GM06990 (cell line): Measurements from ENCODE around the gene WDR38.

ENCODE experiments used
- DNase-seq: peaks from one replicate; pipeline ENCODE4 v3.0.0-alpha.2; 2011; ENCODE audit not compliant: insufficient read length; ENCODE audit errors: extremely low read depth
- H3K27me3 ChIP-seq: replicated peaks from 2 replicates; pipeline ENCODE4 v1.6.0; 2011; ENCODE audit warnings: low read length; ENCODE audit not compliant: control insufficient read depth, insufficient read depth
- H3K36me3 ChIP-seq: 2 replicates; pipeline ENCODE4 v1.5.1; 2011; ENCODE audit warnings: low read length; ENCODE audit not compliant: control insufficient read depth, insufficient read depth
- H3K4me3 ChIP-seq: replicated peaks from 2 replicates; pipeline ENCODE4 v1.5.1; 2011; ENCODE audit warnings: low read depth, mild to moderate bottlenecking, control low read depth, low read length
- TF ChIP-seq, protein P1 (sequence below): IDR thresholded peaks from 2 replicates; pipeline ENCODE4 v1.5.1; 2011; ENCODE audit warnings: low read length, control low read depth, mild to moderate bottlenecking, inconsistent platforms; ENCODE audit not compliant: insufficient read depth, poor library complexity, severe bottlenecking

Gene WDR38

DNA sequence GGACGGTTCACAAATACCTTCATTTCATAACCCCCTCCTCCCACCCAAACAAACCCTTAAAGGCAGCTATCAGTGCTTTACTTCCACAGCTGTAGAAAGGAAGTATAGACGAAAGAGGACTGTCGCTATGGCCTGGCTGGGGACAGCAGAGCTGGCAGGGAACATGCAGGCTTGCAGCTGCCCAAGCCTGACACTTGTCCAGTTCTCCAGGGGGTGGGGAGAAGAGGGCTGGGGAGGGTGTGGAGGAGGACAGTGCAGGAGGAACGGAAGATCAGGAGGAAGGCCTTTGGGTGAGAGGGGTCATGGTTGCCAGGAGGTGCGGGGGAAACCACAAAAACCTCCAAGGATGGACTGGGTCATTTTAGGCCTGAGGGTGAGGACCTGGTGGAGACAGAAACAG, 34.6 kb downstream of the WDR38 start:
- H3K27me3 ChIP-seq: no peaks in the 10 kb centered on the region
- peaks cover 34% of the 10 kb centered on the region for H3K36me3 ChIP-seq
- no peak for DNase-seq
- TF ChIP-seq, protein P1, sequence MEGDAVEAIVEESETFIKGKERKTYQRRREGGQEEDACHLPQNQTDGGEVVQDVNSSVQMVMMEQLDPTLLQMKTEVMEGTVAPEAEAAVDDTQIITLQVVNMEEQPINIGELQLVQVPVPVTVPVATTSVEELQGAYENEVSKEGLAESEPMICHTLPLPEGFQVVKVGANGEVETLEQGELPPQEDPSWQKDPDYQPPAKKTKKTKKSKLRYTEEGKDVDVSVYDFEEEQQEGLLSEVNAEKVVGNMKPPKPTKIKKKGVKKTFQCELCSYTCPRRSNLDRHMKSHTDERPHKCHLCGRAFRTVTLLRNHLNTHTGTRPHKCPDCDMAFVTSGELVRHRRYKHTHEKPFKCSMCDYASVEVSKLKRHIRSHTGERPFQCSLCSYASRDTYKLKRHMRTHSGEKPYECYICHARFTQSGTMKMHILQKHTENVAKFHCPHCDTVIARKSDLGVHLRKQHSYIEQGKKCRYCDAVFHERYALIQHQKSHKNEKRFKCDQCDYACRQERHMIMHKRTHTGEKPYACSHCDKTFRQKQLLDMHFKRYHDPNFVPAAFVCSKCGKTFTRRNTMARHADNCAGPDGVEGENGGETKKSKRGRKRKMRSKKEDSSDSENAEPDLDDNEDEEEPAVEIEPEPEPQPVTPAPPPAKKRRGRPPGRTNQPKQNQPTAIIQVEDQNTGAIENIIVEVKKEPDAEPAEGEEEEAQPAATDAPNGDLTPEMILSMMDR: no peak
- no peak overlapping the region for H3K4me3 ChIP-seq

DNA sequence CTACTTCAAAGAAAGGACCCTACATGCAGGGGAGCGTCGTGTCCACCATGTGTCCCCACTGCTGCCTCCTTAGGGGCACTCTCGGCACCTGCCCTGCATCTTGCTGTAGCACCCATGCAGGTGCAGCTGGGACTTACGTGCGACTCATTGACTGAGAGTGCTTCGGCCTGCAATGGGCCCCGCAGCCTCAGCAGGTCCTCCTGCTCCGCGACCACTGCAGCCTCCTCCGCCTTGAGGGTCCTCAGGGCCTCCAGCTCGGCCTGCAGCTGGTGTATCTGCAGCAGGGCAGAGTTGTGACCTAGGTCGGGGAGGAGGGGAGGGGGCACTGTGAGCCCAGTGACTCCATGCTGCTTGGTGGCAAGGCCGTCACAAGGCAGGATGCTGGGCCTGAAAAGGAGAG, 35.7 kb downstream of the WDR38 start:
- H3K36me3 ChIP-seq: peaks cover 38% of the 10 kb centered on the region

DNA sequence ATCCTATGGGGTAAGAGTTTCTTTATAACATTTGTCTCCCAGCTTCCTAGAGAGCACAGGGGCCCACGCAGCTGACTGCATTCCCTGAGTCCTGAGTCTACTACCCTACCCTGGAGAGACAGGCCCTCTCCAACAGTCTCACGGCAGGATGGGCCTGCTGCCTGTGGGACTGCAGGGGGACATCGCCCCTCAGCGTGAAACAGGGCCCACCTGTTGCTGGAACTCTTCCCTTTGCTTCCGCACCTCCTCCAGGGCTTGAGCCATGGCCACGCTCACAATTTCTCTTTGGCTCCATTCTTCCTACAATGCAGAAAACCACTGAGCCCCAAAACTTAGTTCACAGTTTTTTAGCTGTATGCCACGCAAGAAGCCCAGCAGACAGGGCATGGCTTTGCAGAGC, 36.9 kb downstream of the WDR38 start:
- H3K36me3 ChIP-seq: peaks cover 35% of the 10 kb centered on the region
- H3K4me3 ChIP-seq: no peak overlapping the region
- no peaks in the 10 kb centered on the region for H3K27me3 ChIP-seq
- DNase-seq: no peak
- TF ChIP-seq, protein P1: no peak

More for the DNA sequence above, 35.7 kb downstream of the WDR38 start:
- Histone ChIP-seq H3K27me3 (no peaks in the 10 kb centered on the region), H3K4me3 (no peak overlapping the region)
- no peak for DNase-seq
- TF ChIP-seq, protein P1: no peak

DNA sequence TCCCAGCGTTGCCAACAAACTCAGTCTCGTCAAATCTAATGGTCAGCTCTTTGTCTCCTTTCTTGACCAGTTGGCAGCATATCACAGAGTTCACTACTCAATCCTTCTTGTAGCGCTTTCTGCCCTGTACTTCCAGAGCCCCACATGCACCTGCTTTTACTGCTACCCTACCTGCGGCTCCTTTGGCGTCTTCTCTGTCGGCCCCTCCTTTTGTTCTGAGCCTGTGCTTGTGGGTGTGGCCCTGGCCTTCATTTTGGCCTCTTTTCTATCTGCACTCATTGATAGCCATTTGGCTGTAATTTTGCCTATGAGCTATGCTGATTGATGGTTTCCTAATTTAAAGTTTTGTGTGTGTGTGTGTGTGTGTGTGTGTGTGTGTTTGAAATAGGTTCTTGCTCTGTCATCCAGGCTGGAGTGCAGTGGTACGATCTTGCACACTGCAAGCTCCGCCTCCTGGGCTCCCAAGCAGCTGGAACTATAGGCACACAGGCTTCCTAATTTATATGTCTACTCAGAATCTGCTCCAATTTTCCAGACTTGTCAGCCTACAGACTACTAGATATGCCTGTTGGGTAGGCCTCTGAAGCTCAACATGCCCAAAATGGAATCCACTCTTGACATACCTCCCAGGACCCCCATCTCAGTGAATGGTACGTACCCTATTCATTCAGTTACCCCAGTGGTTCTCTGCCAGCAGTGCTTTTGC, 40.9 kb downstream of the WDR38 start:
- Histone ChIP-seq H3K36me3 (peaks cover 18% of the 10 kb centered on the region), H3K27me3 (no peaks in the 10 kb centered on the region), H3K4me3 (no peak overlapping the region)
- DNase-seq: no peak
- TF ChIP-seq, protein P1: no peak

DNA sequence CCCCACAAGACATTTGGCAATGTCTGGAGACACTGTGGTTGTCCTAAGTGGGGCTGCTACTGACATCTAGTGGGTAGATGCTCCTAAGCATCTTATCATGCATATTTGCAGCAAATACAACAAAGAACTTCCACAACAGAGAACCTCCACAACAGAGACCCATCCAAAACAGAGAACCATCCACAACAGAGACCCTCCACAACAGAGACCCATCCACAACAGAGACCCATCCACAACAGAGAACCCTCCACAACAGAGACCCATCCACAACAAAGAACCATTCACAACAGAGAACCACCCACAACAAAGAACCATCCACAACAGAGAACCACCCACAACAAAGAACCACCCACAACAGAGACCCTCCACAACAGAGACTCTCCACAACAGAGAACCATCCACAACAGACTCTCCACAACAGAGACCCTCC, 41.5 kb downstream of the WDR38 start:
- H3K4me3 ChIP-seq: no peak overlapping the region
- H3K27me3 ChIP-seq: no peaks in the 10 kb centered on the region
- DNase-seq: no peak
- peaks cover 22% of the 10 kb centered on the region for H3K36me3 ChIP-seq
- TF ChIP-seq, protein P1: peak; percentile 65
